GM18861 (cell line): ENCODE measurements around the gene KDM3B.

ENCODE experiments used
- ATAC-seq: cut with Tn5 transposase; IDR thresholded peaks from one replicate; pipeline ENCODE4 v1.9.1; 2021; ENCODE audit not compliant: unreplicated experiment

Gene KDM3B

GRCh38 chr5:138346889-138347288 lies 5.6 kb upstream of the KDM3B start:
- no peak for ATAC-seq

- no peak for ATAC-seq
Observed at GRCh38 chr5:138349852-138350562, 2.5 kb upstream of the KDM3B start.

- ATAC-seq = no peak
Observed at GRCh38 chr5:138350563-138350890, 2.0 kb upstream of the KDM3B start.

GRCh38 chr5:138351056-138351455 lies 1.4 kb upstream of the KDM3B start:
- ATAC-seq = no peak

GRCh38 chr5:138351517-138351916 lies 968 bp upstream of the KDM3B start:
- no peak for ATAC-seq

GRCh38 chr5:138352722-138353559 lies 456 bp downstream of the KDM3B start:
- peak; percentile 31 for ATAC-seq

GRCh38 chr5:138353560-138354080 lies 1.1 kb downstream of the KDM3B start:
- no peak for ATAC-seq

- ATAC-seq = no peak
Observed at GRCh38 chr5:138354387-138354786, 1.9 kb downstream of the KDM3B start.

- ATAC-seq = peak; percentile 52
Observed at GRCh38 chr5:138354926-138355378, 2.5 kb downstream of the KDM3B start.

GRCh38 chr5:138359621-138360020 lies 7.1 kb downstream of the KDM3B start:
- ATAC-seq = no peak

GRCh38 chr5:138360941-138361452 lies 8.5 kb downstream of the KDM3B start:
- ATAC-seq = no peak

GRCh38 chr5:138364576-138364975 lies 12.1 kb downstream of the KDM3B start:
- ATAC-seq = no peak

- no peak for ATAC-seq
Observed at GRCh38 chr5:138366632-138367382, 14.3 kb downstream of the KDM3B start.

GRCh38 chr5:138369261-138369660 lies 16.8 kb downstream of the KDM3B start:
- ATAC-seq = no peak

- ATAC-seq = no peak
Observed at GRCh38 chr5:138369706-138370105, 17.2 kb downstream of the KDM3B start.

- ATAC-seq = no peak
Observed at GRCh38 chr5:138370537-138370936, 18.1 kb downstream of the KDM3B start.

- no peak for ATAC-seq
Observed at GRCh38 chr5:138371454-138371853, 19.0 kb downstream of the KDM3B start.

- ATAC-seq = no peak
Observed at GRCh38 chr5:138372225-138372624, 19.7 kb downstream of the KDM3B start.

- ATAC-seq = no peak
Observed at GRCh38 chr5:138372653-138373052, 20.2 kb downstream of the KDM3B start.

- ATAC-seq = no peak
Observed at GRCh38 chr5:138382347-138382746, 29.9 kb downstream of the KDM3B start.

- ATAC-seq = no peak
Observed at GRCh38 chr5:138385660-138386059, 33.2 kb downstream of the KDM3B start.
